ENCODE results near the gene SCLY.

Gene SCLY

GRCh38 chr2:238098901-238099713, 38.3 kb downstream of the SCLY start:
- DNase-seq: peak; percentile 45

GRCh38 chr2:238099714-238100048, 38.9 kb downstream of the SCLY start:
- peak; percentile 47 for DNase-seq

- DNase-seq: peak; percentile 54
Observed at GRCh38 chr2:238100049-238100820, 39.4 kb downstream of the SCLY start, which contains the start of gene ESPNL. Gene ESPNL (plus strand): TSS chr2:238100340. CDS start chr2:238100420, 80 bp downstream.

GRCh38 chr2:238100821-238101771, 40.3 kb downstream of the SCLY start:
- DNase-seq: peak; percentile 52

GRCh38 chr2:238101891-238102841, 41.4 kb downstream of the SCLY start:
- peak; percentile 48 for DNase-seq

GRCh38 chr2:238102865-238103264, 42.1 kb downstream of the SCLY start:
- DNase-seq: no peak

GRCh38 chr2:238103465-238104225, 42.8 kb downstream of the SCLY start:
- DNase-seq: no peak

- peak; percentile 50 for DNase-seq
Observed at GRCh38 chr2:238104226-238104690, 43.5 kb downstream of the SCLY start.

GRCh38 chr2:238104691-238105371, 44.0 kb downstream of the SCLY start:
- DNase-seq: peak; percentile 53

- peak; percentile 53 for DNase-seq
Observed at GRCh38 chr2:238105506-238106338, 44.9 kb downstream of the SCLY start.

- peak; percentile 54 for DNase-seq
Observed at GRCh38 chr2:238106339-238106697, 45.5 kb downstream of the SCLY start.

GRCh38 chr2:238106698-238107524, 46.1 kb downstream of the SCLY start:
- peak; percentile 65 for DNase-seq

GRCh38 chr2:238107525-238108422, 47.0 kb downstream of the SCLY start:
- DNase-seq: no peak

GRCh38 chr2:238108423-238109183, 47.8 kb downstream of the SCLY start:
- peak; percentile 61 for DNase-seq

- peak; percentile 32 for DNase-seq
Observed at GRCh38 chr2:238113611-238114010, 52.8 kb downstream of the SCLY start.

- DNase-seq: peak; percentile 23
Observed at GRCh38 chr2:238114331-238114841, 53.6 kb downstream of the SCLY start.
